CD8-positive, alpha-beta memory T cell (primary cell): Measurements from ENCODE around the gene CLSTN2. TPM values are rescaled to one million over a fixed set of nuclear protein-coding genes. Genes with fewer than 3 reads are reported as not detected.
A peak's percentile ranks its signal among the peaks of the same experiment; 100 is the strongest.

Experiments
- CTCF ChIA-PET: fragments of 350-600 bp; sonication (Branson Sonifier 250); formaldehyde crosslinking; loops from one replicate; lab custom pipeline; 2021; ENCODE audit warnings: antibody characterized with exemption; lab: Charles Lee
- POLR2A ChIA-PET: fragments of 350-600 bp; sonication (Branson Sonifier 250); formaldehyde crosslinking; loops from one replicate; lab custom pipeline; 2021; ENCODE audit warnings: antibody characterized with exemption; lab: Charles Lee
- DNase-seq, 5 donors: peaks; one replicate each; pipeline versions ENCODE4 v3.0.0 to v3.0.0-alpha.2; 2020 to 2022; ENCODE audit warnings: mixed read lengths in 1 of 5
- H3K27ac ChIP-seq: one replicate; pipeline ENCODE4 v1.7.0; 2013; ENCODE audit warnings: low read depth, mild to moderate bottlenecking, low read length, moderate library complexity
- H3K27me3 ChIP-seq: 2 replicates; pipeline ENCODE4 v1.7.0; 2013; ENCODE audit warnings: low read length, mild to moderate bottlenecking; ENCODE audit not compliant: insufficient read depth, poor library complexity, severe bottlenecking
- H3K36me3 ChIP-seq: 2 replicates; pipeline ENCODE4 v1.7.0; 2013; ENCODE audit warnings: mild to moderate bottlenecking, low read length, moderate library complexity; ENCODE audit not compliant: insufficient read depth
- H3K4me1 ChIP-seq: 2 replicates; pipeline ENCODE4 v1.7.0; 2013; ENCODE audit warnings: mild to moderate bottlenecking, low read length, moderate library complexity; ENCODE audit not compliant: insufficient read depth
- H3K4me3 ChIP-seq: 2 replicates; pipeline ENCODE4 v1.7.0; 2013; ENCODE audit warnings: mild to moderate bottlenecking, low read length
- H3K9me3 ChIP-seq: 2 replicates; pipeline ENCODE4 v1.7.0; 2013; ENCODE audit warnings: mild to moderate bottlenecking, low read length
- H3K27ac Mint-ChIP-seq, 8 donors: one replicate each; pipeline ENCODE4 v1.8.0; 2020 to 2021; ENCODE audit warnings: mixed read lengths in 8 of 8, mild to moderate bottlenecking in 6 of 8, inconsistent platforms in 3 of 8, moderate library complexity in 3 of 8
- H3K27me3 Mint-ChIP-seq, 2 donors: one replicate each; pipeline ENCODE4 v1.8.0; 2020 to 2021; ENCODE audit warnings: mixed read lengths in 2 of 2, mild to moderate bottlenecking in 1 of 2, moderate library complexity in 1 of 2
- H3K36me3 Mint-ChIP-seq, 3 donors: one replicate each; pipeline ENCODE4 v1.8.0; 2020 to 2021; ENCODE audit warnings: mixed read lengths in 3 of 3, inconsistent platforms in 1 of 3, mild to moderate bottlenecking in 1 of 3
- H3K4me1 Mint-ChIP-seq, 3 donors: one replicate each; pipeline ENCODE4 v1.8.0; 2020 to 2021; ENCODE audit warnings: mixed read lengths in 3 of 3, inconsistent platforms in 1 of 3, mild to moderate bottlenecking in 1 of 3
- H3K4me3 Mint-ChIP-seq, 7 donors: one replicate each; pipeline ENCODE4 v1.8.0; 2020 to 2021; ENCODE audit warnings: mixed read lengths in 7 of 7, mild to moderate bottlenecking in 6 of 7, moderate library complexity in 4 of 7, inconsistent platforms in 2 of 7
- H3K9me3 Mint-ChIP-seq, 5 donors: one replicate each; pipeline ENCODE4 v1.8.0; 2020 to 2022; ENCODE audit warnings: mixed read lengths in 5 of 5, mild to moderate bottlenecking in 3 of 5, moderate library complexity in 2 of 5, inconsistent platforms in 1 of 5
- polyA plus RNA-seq: library from polyadenylated mRNA; unstranded; fragments of 300-500 nt; fragmentation: Illumina TruSeq; gene quantifications from one replicate; pipeline ENCODE4 v1.2.3, GENCODE V29; 2021
- total RNA-seq, 2 experiments: library from RNA; stranded (reverse); gene quantifications; one replicate each; pipeline ENCODE4 v1.2.3, GENCODE V29; 2021

Gene CLSTN2
- total and polyA plus RNA-seq, 3 experiments from 2014 or later, result not detected

DNA sequence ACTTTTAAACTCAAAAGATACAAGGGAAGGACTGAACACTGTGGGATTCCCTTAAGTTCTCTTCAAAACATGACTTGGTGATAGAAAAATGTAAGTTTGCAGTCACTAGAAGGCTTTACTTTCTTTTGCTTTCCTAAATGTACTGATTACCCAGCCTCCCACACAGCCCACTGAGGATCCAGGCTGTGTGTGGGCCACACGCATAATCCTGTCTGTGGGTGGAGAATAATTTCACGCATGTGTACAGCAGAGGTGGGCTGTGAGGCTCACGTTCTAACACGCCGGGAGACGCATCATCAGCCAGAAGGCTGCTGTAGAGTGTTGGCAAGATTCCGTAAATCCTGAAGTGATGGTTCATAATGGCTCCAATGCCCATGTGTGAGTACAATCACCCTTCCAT is 165.5 kb downstream of the CLSTN2 start:
- Mint-ChIP-seq H3K4me1 (no peaks in the 10 kb centered on the region), H3K27ac (no peak overlapping the region)
- POLR2A ChIA-PET, result no interaction called here

DNA sequence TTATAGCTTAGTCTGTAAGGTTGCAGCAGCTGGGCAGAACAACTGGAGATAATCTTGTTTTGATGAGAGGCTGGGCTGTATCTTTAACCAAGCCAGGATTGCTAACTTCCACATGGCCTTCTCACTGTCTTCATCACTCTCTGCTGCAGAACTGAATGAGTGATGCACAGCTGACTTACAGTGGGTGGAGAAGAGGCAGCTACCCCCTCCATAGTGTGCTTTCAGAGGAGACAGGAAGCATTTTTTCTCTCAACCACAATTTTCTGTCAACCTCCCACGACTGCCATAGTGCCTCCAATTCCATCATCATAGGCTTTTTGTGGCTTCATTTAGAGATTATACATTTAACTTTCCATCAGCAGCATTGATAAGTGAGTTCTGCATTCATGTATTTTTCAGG is 168.2 kb downstream of the CLSTN2 start:
- H3K4me1 ChIP-seq, result no peaks in the 10 kb centered on the region
- no peaks in the 10 kb centered on the region for H3K36me3 ChIP-seq
- Mint-ChIP-seq H3K36me3 (no peaks in the 10 kb centered on the region), H3K27ac (no peak overlapping the region), H3K9me3 (peaks cover 0 to 6% (median 0%) of the 10 kb centered on the region in 5 donors), H3K4me1 (no peaks in the 10 kb centered on the region), H3K27me3 (peaks cover 3 to 8% of the 10 kb centered on the region in 2 donors), H3K4me3 (no peak overlapping the region)
- no peaks in the 10 kb centered on the region for H3K27me3 ChIP-seq
- CTCF ChIA-PET, result no interaction called here
- no peak overlapping the region for H3K27ac ChIP-seq
- H3K9me3 ChIP-seq, result no peaks in the 10 kb centered on the region
- POLR2A ChIA-PET, result no interaction called here
- DNase-seq, result no peak
- H3K4me3 ChIP-seq, result no peak overlapping the region

More for the DNA sequence above, 165.5 kb downstream of the CLSTN2 start:
- Mint-ChIP-seq H3K27me3 (peaks cover 3 to 4% of the 10 kb centered on the region in 2 donors), H3K4me3 (no peak overlapping the region), H3K9me3 (peaks cover 0 to 6% (median 4%) of the 10 kb centered on the region in 5 donors), H3K36me3 (no peaks in the 10 kb centered on the region)
- Histone ChIP-seq H3K9me3 (no peaks in the 10 kb centered on the region), H3K4me1 (no peaks in the 10 kb centered on the region), H3K4me3 (no peak overlapping the region), H3K27me3 (no peaks in the 10 kb centered on the region), H3K36me3 (no peaks in the 10 kb centered on the region), H3K27ac (no peak overlapping the region)
- no peak for DNase-seq
- CTCF ChIA-PET, result no interaction called here

DNA sequence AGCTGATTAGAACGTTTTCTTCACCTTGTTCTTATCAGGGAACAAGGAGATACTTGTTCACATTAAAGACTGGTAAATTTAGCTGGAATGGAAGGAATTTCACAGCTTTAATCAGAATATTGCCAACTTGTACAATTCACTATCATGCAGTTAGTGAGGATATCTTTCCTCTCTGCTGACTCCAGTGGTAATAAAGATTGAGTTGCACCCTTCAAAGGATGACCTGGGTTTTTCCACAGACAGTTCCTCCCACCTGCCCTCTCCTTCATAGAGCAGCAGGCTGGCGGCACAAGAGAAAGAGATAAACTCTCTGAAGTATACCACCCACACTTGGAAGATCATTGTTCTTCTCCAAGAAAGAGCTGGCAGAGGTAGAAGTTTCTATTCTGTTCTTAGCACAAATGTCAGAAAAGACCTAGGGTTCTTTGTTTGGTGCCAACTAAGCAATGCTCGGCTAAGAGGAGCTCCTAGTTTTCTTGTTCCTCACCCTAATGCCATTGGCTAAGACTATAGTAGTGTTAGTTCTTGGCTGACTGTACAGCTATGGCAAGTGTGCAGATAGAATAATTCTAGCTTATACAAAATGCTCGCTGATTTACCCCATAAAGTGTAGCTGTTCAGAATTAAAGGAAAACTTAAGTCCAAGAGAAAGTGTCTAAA is 169.1 kb downstream of the CLSTN2 start:
- Mint-ChIP-seq H3K27me3 (peaks cover 8% of the 10 kb centered on the region in 2 donors), H3K27ac (no peak overlapping the region), H3K36me3 (no peaks in the 10 kb centered on the region), H3K4me1 (no peaks in the 10 kb centered on the region), H3K9me3 (peaks cover 0 to 6% (median 0%) of the 10 kb centered on the region in 5 donors), H3K4me3 (no peak overlapping the region)
- CTCF ChIA-PET, result no interaction called here
- H3K4me1 ChIP-seq, result no peaks in the 10 kb centered on the region
- POLR2A ChIA-PET, result no interaction called here
- H3K27ac ChIP-seq, result no peak overlapping the region
- H3K27me3 ChIP-seq, result no peaks in the 10 kb centered on the region
- no peak overlapping the region for H3K4me3 ChIP-seq
- no peaks in the 10 kb centered on the region for H3K9me3 ChIP-seq
- no peak for DNase-seq
- H3K36me3 ChIP-seq, result no peaks in the 10 kb centered on the region

DNA sequence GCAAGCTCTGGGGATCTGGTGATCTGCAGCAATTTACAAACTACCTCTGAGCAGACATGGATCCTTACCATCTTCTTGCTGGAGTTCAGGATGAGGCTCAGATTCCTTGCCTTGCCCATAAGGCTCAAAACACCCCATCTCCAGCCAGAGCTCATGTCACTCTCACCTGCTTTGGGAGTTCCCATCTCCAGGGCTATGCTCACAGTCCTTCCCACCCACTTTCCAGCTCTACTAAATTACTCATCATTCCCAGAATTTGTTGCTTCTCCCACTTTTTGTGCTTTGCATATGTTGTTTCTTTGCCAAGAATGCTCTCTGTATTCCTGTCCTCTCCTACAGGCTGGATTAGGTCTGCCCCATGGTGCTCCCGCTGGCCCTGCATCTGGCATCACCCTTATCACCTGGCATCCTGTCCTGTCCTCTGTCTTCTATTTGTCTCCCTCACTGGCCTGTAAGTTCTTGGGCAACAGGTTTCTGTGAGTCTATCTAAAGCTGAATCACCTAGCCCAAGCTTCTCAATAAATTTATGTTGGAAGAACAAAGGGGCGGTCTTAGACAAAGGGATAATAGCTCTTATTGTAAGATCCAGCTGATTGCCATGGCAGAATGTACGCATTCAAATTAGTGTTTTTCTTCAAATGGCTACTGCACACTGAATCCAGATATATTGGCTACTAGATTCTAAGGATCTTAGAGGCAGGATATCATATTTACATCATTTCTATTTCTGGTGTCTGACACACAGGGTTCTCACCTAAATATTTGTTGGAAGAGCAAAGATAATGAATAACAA is 179.2 kb downstream of the CLSTN2 start:
- Mint-ChIP-seq H3K4me1 (no peaks in the 10 kb centered on the region), H3K27ac (peak overlapping the region in 1 of 8 donors; percentile 16)
- no peaks in the 10 kb centered on the region for H3K9me3 ChIP-seq

DNA sequence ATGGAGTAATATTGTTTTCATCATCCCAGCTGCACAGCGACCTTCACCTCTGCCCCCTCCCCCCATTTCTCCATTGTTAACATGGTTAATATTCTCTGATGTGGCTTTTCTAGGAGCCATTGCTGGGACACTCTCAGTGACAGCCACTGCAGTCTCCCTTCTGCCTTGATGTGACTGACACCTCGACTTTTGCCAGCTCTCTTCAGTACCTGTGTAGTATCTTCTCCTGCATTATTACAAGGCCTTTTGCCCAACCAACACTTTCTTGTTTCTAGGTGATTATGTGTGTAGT is 179.8 kb downstream of the CLSTN2 start:
- Mint-ChIP-seq H3K27ac (no peak overlapping the region), H3K27me3 (peaks cover 4 to 5% of the 10 kb centered on the region in 2 donors), H3K36me3 (no peaks in the 10 kb centered on the region), H3K4me3 (no peak overlapping the region), H3K4me1 (no peaks in the 10 kb centered on the region), H3K9me3 (no peaks in the 10 kb centered on the region)
- POLR2A ChIA-PET, result no interaction called here
- Histone ChIP-seq H3K27ac (no peak overlapping the region), H3K9me3 (no peaks in the 10 kb centered on the region), H3K27me3 (no peaks in the 10 kb centered on the region), H3K36me3 (no peaks in the 10 kb centered on the region), H3K4me1 (no peaks in the 10 kb centered on the region), H3K4me3 (no peak overlapping the region)
- CTCF ChIA-PET, result no interaction called here
- no peak for DNase-seq

More for the DNA sequence above, 179.2 kb downstream of the CLSTN2 start:
- H3K36me3 Mint-ChIP-seq, result no peaks in the 10 kb centered on the region
- H3K9me3 Mint-ChIP-seq, result no peaks in the 10 kb centered on the region
- ChIA-PET POLR2A (no interaction called here), CTCF (no interaction called here)
- Histone ChIP-seq H3K27ac (no peak overlapping the region), H3K4me3 (no peak overlapping the region), H3K27me3 (no peaks in the 10 kb centered on the region), H3K36me3 (no peaks in the 10 kb centered on the region), H3K4me1 (no peaks in the 10 kb centered on the region)
- no peak for DNase-seq
- H3K27me3 Mint-ChIP-seq, result peaks cover 4 to 5% of the 10 kb centered on the region in 2 donors
- H3K4me3 Mint-ChIP-seq, result no peak overlapping the region

DNA sequence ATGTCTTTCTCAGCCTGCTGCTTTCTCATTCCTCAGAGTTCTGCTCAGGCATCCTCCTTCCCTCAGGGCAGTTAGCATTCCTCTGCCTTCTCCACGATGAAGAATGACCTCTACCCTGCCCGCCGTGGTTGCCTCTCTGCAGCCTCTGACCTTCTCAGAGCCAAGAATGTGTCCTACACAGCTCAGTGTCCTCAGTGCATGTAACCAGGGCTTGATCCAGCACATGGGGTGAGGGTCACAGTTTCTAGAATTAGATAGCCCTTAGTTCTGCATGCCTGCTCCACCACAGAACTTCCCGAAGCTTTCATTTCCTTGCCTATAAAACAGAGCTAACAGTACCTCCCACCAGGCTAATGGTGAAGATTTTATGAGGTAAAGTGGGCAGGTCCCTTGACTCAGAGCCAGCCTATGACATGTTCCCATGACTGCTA is 182.1 kb downstream of the CLSTN2 start:
- no peaks in the 10 kb centered on the region for H3K4me1 ChIP-seq
- POLR2A ChIA-PET, result no interaction called here
- no peaks in the 10 kb centered on the region for H3K27me3 ChIP-seq
- H3K27me3 Mint-ChIP-seq, result peaks cover 0 to 5% of the 10 kb centered on the region in 2 donors
- no peak overlapping the region for H3K27ac ChIP-seq
- no peak for DNase-seq
- CTCF ChIA-PET, result no interaction called here
- H3K4me1 Mint-ChIP-seq, result no peaks in the 10 kb centered on the region
- H3K36me3 Mint-ChIP-seq, result no peaks in the 10 kb centered on the region
- no peaks in the 10 kb centered on the region for H3K9me3 ChIP-seq
- no peak overlapping the region for H3K4me3 ChIP-seq
- no peaks in the 10 kb centered on the region for H3K9me3 Mint-ChIP-seq
- no peak overlapping the region for H3K27ac Mint-ChIP-seq
- H3K36me3 ChIP-seq, result no peaks in the 10 kb centered on the region
- H3K4me3 Mint-ChIP-seq, result no peak overlapping the region

DNA sequence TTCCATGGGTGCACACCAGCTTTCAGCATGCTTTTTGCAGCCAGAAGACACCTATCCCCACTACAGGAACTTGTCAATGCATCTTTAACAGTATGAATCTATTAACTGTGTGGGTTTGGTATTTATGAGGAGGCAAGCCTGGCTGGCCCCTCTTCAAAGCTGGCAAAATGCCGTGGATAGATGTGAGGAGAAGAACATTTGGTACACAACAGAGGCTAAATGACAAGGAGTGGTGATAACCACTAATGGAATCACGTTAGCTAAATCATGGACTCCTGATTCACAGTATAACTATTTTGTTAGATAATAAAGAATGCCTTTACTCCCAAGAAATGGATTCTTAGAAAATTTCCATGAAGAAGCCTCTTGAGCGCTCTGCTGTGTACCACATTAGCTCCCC is 187.2 kb downstream of the CLSTN2 start:
- no peak overlapping the region for H3K27ac ChIP-seq

DNA sequence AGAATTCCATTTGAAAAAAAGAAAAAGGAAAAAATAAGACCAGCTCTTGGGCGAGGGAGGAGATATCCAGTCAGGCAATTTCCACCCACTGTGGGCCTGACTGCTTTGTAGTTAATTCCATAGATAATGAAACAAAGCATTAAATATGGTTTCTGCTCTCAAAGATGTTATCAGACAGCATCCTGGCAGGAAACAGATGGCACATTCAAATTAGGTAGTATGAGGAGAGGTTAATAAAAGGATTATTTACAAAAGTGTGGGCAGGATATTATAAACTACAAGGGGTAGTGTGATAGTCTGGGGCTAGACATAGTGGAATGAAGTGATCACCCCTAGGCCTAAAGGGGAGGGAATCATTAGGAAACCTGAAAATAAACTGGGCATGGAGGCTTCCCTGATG is 193.2 kb downstream of the CLSTN2 start:
- H3K27ac Mint-ChIP-seq, result no peak overlapping the region
- H3K4me3 Mint-ChIP-seq, result no peak overlapping the region
- no peak for DNase-seq
- Histone ChIP-seq H3K27ac (no peak overlapping the region), H3K36me3 (no peaks in the 10 kb centered on the region), H3K9me3 (no peaks in the 10 kb centered on the region), H3K4me1 (no peaks in the 10 kb centered on the region), H3K27me3 (no peaks in the 10 kb centered on the region), H3K4me3 (no peak overlapping the region)
- H3K4me1 Mint-ChIP-seq, result no peaks in the 10 kb centered on the region
- ChIA-PET POLR2A (no interaction called here), CTCF (interaction anchor here (2.0 kb wide), 1 partner anchor 10 kb away, joined by 5 read pairs; no protein-coding TSS in a partner anchor)
- no peaks in the 10 kb centered on the region for H3K27me3 Mint-ChIP-seq
- no peaks in the 10 kb centered on the region for H3K9me3 Mint-ChIP-seq
- H3K36me3 Mint-ChIP-seq, result no peaks in the 10 kb centered on the region

More for the DNA sequence above, 187.2 kb downstream of the CLSTN2 start:
- H3K27ac Mint-ChIP-seq, result no peak overlapping the region
- Histone ChIP-seq H3K9me3 (no peaks in the 10 kb centered on the region), H3K4me1 (no peaks in the 10 kb centered on the region), H3K27me3 (no peaks in the 10 kb centered on the region), H3K4me3 (no peak overlapping the region), H3K36me3 (no peaks in the 10 kb centered on the region)
- no peaks in the 10 kb centered on the region for H3K4me1 Mint-ChIP-seq
- H3K36me3 Mint-ChIP-seq, result no peaks in the 10 kb centered on the region
- ChIA-PET CTCF (no interaction called here), POLR2A (no interaction called here)
- no peak for DNase-seq
- no peak overlapping the region for H3K4me3 Mint-ChIP-seq
- no peaks in the 10 kb centered on the region for H3K9me3 Mint-ChIP-seq
- peaks cover 0 to 5% of the 10 kb centered on the region in 2 donors for H3K27me3 Mint-ChIP-seq
